ENCODE measurements around the gene SAMSN1. TPM values are rescaled to one million over a fixed set of nuclear protein-coding genes. Genes with fewer than 3 reads are reported as not detected.

Gene SAMSN1
- total and polyA plus RNA-seq, 8 donors: 1.6 to 21.6 (median 11.1) TPM; not detected in 1

DNA sequence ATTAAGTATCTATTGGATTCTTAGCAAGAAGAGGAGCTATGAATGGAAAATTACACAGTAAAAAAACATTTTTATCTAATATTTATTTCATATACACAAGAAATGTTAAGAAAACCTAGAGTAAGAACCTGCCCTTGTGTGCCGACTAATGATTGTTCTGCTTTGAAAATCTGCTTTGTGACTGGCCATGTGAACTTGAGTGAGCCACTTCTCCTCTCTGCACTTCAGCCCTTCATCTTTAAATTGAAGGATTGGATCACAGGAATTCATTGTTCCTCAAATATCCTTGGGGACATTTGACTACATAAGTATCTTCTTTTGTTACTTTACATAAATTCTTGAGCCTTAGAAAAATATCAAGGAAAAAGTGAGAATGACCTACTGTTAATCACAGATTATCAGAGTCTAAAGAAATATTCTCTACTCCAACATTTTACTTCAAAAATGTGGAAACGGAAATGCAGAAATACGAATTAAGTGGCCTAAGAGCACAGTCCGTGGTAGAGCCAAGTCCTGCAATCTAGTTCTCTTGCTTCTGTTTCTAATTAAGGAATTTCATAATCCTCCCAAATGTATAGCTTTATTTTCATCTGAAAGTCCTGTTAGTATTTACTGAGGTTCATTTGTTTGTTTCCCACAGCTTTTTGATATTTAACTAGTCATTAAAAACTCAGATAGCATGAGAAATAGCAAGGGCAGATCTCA lies 46.3 kb upstream of the SAMSN1 start:
- Histone ChIP-seq H3K4me3 (no peak overlapping the region), H3K27me3 (no peaks in the 10 kb centered on the region), H3K9me3 (peaks cover 0 to 7% (median 2%) of the 10 kb centered on the region in 4 donors), H3K36me3 (no peaks in the 10 kb centered on the region), H3K4me1 (peaks cover 0 to 14% (median 5%) of the 10 kb centered on the region in 4 donors), H3K27ac (peak overlapping the region in 4 of 5 donors; percentile 55 to 78 (median 74))
- TF ChIP-seq POLR2AphosphoS5 (IDR thresholded peaks at IDR 0.05): no peak
- TF ChIP-seq EP300 (IDR thresholded peaks at IDR 0.05): no peak
- TF ChIP-seq, protein P1, sequence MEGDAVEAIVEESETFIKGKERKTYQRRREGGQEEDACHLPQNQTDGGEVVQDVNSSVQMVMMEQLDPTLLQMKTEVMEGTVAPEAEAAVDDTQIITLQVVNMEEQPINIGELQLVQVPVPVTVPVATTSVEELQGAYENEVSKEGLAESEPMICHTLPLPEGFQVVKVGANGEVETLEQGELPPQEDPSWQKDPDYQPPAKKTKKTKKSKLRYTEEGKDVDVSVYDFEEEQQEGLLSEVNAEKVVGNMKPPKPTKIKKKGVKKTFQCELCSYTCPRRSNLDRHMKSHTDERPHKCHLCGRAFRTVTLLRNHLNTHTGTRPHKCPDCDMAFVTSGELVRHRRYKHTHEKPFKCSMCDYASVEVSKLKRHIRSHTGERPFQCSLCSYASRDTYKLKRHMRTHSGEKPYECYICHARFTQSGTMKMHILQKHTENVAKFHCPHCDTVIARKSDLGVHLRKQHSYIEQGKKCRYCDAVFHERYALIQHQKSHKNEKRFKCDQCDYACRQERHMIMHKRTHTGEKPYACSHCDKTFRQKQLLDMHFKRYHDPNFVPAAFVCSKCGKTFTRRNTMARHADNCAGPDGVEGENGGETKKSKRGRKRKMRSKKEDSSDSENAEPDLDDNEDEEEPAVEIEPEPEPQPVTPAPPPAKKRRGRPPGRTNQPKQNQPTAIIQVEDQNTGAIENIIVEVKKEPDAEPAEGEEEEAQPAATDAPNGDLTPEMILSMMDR (IDR thresholded peaks at IDR 0.05): no peak
- TF ChIP-seq POLR2A (IDR thresholded peaks at IDR 0.05): no peak
- DNase-seq: no peak
- WGBS, 5 donors: 66 to 82% (median 79%) methylated on average over 4 of the region's 4 CpGs
- intact Hi-C loops (cut with DNase I; ENCODE audit: low total_unique reads): no loop called here

DNA sequence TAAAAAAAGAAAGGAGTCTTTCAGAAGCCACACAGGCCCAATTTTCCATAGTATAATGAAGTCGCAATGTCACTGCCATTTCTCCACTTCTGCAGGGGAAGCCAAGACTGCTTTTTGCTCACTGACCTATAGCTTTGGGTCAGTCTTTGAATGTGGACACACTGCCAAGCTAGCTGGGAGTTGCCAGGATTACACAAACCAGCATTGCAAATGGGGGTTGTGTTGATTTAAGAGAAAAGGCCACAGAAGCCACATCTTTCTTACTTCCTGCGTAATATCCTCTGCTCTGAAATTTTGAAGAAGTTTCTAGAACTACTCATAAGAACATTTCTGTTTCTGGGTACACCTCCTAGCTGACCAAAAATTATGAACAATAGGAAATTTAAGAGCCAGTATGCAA lies 45.8 kb upstream of the SAMSN1 start:
- Histone ChIP-seq H3K36me3 (no peaks in the 10 kb centered on the region), H3K27ac (peak overlapping the region in 4 of 5 donors; percentile 55 to 78 (median 74)), H3K27me3 (no peaks in the 10 kb centered on the region), H3K9me3 (peaks cover 0 to 7% (median 2%) of the 10 kb centered on the region in 4 donors), H3K4me3 (no peak overlapping the region), H3K4me1 (peaks cover 0 to 14% (median 5%) of the 10 kb centered on the region in 4 donors)
- DNase-seq: peak; percentile 50 to 80
- 36 to 61% (median 50%) methylated on average over 2 of the region's 2 CpGs for WGBS, 5 donors
- no peak for TF ChIP-seq EP300 (IDR thresholded peaks at IDR 0.05)
- TF ChIP-seq POLR2AphosphoS5 (IDR thresholded peaks at IDR 0.05): peak; percentile 54 to 71 (median 67)
- intact Hi-C loops (cut with DNase I; ENCODE audit: low total_unique reads): no loop called here

DNA sequence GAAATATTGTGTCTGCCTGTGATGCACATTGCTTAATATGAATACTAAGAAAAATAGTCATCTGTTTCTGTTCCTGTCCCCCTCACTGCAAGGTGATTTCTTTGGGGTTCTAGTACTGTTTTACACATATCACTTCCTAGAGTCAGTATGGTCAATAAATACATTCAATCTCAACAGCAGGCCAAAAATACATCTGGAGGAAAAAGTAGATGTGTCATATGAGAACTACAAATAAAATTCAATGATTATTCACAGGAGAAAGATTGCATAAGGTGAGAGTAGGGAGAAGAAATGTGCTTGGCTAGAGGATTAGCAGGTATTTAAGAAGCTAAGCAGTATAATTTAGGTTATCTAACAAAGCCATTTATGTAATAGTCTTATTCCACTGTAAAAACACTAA lies 45.3 kb upstream of the SAMSN1 start:
- no peaks in the 10 kb centered on the region for H3K27me3 ChIP-seq
- no peak for DNase-seq
- TF ChIP-seq, protein P1 (IDR thresholded peaks at IDR 0.05): no peak
- no peak for TF ChIP-seq POLR2AphosphoS5 (IDR thresholded peaks at IDR 0.05)
- TF ChIP-seq EP300 (IDR thresholded peaks at IDR 0.05): no peak
- no peak for TF ChIP-seq POLR2A (IDR thresholded peaks at IDR 0.05)
- no peak overlapping the region for H3K4me3 ChIP-seq
- H3K4me1 ChIP-seq: peaks cover 0 to 14% (median 5%) of the 10 kb centered on the region in 4 donors
- H3K27ac ChIP-seq: peak overlapping the region in 4 of 5 donors; percentile 35 to 78 (median 74)
- intact Hi-C loops (cut with DNase I; ENCODE audit: low total_unique reads): no loop called here
- no peaks in the 10 kb centered on the region for H3K36me3 ChIP-seq
- peaks cover 0 to 4% (median 0%) of the 10 kb centered on the region in 4 donors for H3K9me3 ChIP-seq

DNA sequence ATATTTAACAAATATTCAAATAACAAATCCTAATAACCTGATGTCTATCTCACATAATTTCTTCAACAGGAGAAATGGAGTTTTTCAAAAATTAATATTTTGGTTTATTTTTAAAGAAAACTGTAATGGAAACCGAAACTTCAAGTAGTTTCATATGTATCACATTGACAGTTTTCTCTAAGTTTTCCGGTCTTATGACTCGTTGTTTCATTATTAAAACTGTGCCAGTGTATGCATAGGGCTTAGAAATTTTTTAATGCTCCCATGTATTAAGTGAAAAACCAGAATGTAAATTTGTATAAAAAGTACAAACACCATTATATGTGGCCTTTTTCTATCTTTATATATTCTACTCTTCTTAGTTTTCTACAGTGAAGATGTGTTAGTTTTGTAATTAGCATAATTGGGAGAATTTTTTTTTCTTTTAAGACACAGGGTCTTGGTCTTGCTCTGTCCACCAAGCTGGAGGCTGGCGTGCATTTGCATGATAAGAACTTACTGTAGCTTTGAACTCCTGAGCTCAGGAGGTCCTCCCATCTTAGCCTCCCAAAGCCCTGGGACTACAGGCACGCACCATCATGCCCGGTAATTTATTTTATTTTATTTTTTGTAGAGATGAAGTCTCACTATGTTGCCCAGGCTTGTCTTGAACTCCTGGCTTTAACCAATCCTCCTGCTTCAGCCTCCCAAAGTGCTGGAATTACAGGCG lies 43.9 kb upstream of the SAMSN1 start:
- Histone ChIP-seq H3K36me3 (no peaks in the 10 kb centered on the region), H3K9me3 (no peaks in the 10 kb centered on the region), H3K27me3 (no peaks in the 10 kb centered on the region), H3K4me3 (no peak overlapping the region), H3K27ac (no peak overlapping the region), H3K4me1 (peaks cover 0 to 14% (median 5%) of the 10 kb centered on the region in 4 donors)
- intact Hi-C loops (cut with DNase I; ENCODE audit: low total_unique reads): no loop called here
- TF ChIP-seq EP300 (IDR thresholded peaks at IDR 0.05) (no peak), POLR2A (IDR thresholded peaks at IDR 0.05) (no peak), POLR2AphosphoS5 (IDR thresholded peaks at IDR 0.05) (no peak)
- TF ChIP-seq, protein P1 (IDR thresholded peaks at IDR 0.05): no peak
- WGBS, 5 donors: 53 to 86% (median 72%) methylated on average over 7 of the region's 7 CpGs
- DNase-seq: no peak

All from stomach (tissue), 9 donors.